Hepatocyte (in vitro differentiated cells): Measurements from ENCODE around the gene FST.

Experiments
- CTCF ChIP-seq: fragments of 200-600 bp; sonication (generic); IDR thresholded peaks from 2 replicates; pipeline ENCODE4 v1.5.1; 2016; ENCODE audit warnings: antibody characterized with exemption, mild to moderate bottlenecking; ENCODE audit not compliant: poor library complexity
- EZH2 ChIP-seq: fragments of 200-600 bp; sonication (generic); IDR thresholded peaks from 2 replicates; pipeline ENCODE4 v1.6.1; 2016; ENCODE audit warnings: antibody characterized with exemption, mild to moderate bottlenecking, borderline replicate concordance
- EZH2phosphoT487 ChIP-seq: fragments of 200-600 bp; sonication (generic); IDR thresholded peaks from one replicate; pipeline ENCODE4 v1.6.1; 2018; ENCODE audit warnings: antibody characterized with exemption, mild to moderate bottlenecking, low read depth, moderate library complexity; ENCODE audit not compliant: unreplicated experiment, severe bottlenecking

GRCh38 chr5:53434541-53434940 lies 45.9 kb upstream of the FST start:
- no peak for TF ChIP-seq CTCF
- TF ChIP-seq EZH2phosphoT487, result no peak
- no peak for TF ChIP-seq EZH2
